Mesendoderm (in vitro differentiated cells): Measurements from ENCODE around the gene PDK4.
"Not testable (repeated sequence)": the region's sequence is repeated elsewhere in the genome, so short reads cannot be mapped to it uniquely, and the experiment has no call there.

Experiments
- DNase-seq: peaks from one replicate; pipeline ENCODE4 v3.0.0; 2013
- H2AK5ac ChIP-seq: 2 replicates; pipeline ENCODE4 v1.6.1; 2013; ENCODE audit warnings: low read length, inconsistent platforms
- H2BK120ac ChIP-seq: 2 replicates; pipeline ENCODE4 v1.6.1; 2013; ENCODE audit warnings: low read depth, mild to moderate bottlenecking, low read length, moderate library complexity, mixed read lengths
- H2BK15ac ChIP-seq: replicated peaks from 2 replicates; pipeline ENCODE4 v1.6.1; 2013; ENCODE audit warnings: low read depth, mild to moderate bottlenecking, moderate library complexity
- H2BK5ac ChIP-seq: 2 replicates; pipeline ENCODE4 v1.6.1; 2013; ENCODE audit warnings: low read length, inconsistent platforms
- H3K18ac ChIP-seq: 2 replicates; pipeline ENCODE4 v1.6.1; 2013; ENCODE audit warnings: mild to moderate bottlenecking, low read length, mixed read lengths
- H3K23ac ChIP-seq: one replicate; pipeline ENCODE4 v1.6.1; 2013; ENCODE audit warnings: low read length
- H3K27ac ChIP-seq: 2 replicates; pipeline ENCODE4 v1.5.1; 2013; ENCODE audit warnings: low read depth, mild to moderate bottlenecking, inconsistent platforms, low read length, moderate library complexity
- H3K27me3 ChIP-seq: 2 replicates; pipeline ENCODE4 v1.6.1; 2013; ENCODE audit warnings: low read length, control low read depth, mild to moderate bottlenecking, inconsistent platforms; ENCODE audit not compliant: insufficient read depth, poor library complexity
- H3K36me3 ChIP-seq: 2 replicates; pipeline ENCODE4 v1.6.1; 2013; ENCODE audit warnings: low read length, inconsistent platforms; ENCODE audit not compliant: control insufficient read depth, insufficient read depth
- H3K4ac ChIP-seq: one replicate; pipeline ENCODE4 v1.6.1; 2013; ENCODE audit warnings: low read depth, mild to moderate bottlenecking, low read length, moderate library complexity
- H3K4me1 ChIP-seq: 2 replicates; pipeline ENCODE4 v1.6.1; 2013; ENCODE audit warnings: low read depth, low read length, inconsistent platforms; ENCODE audit not compliant: control insufficient read depth
- H3K4me2 ChIP-seq: 2 replicates; pipeline ENCODE4 v1.6.1; 2013; ENCODE audit warnings: low read length
- H3K4me3 ChIP-seq: 2 replicates; pipeline ENCODE4 v1.5.1; 2013; ENCODE audit warnings: mild to moderate bottlenecking, low read length
- H3K56ac ChIP-seq: one replicate; pipeline ENCODE4 v1.6.1; 2013; ENCODE audit warnings: low read length
- H3K79me1 ChIP-seq: 2 replicates; pipeline ENCODE4 v1.6.1; 2013; ENCODE audit warnings: low read length, inconsistent platforms
- H3K79me2 ChIP-seq: 2 replicates; pipeline ENCODE4 v1.6.1; 2013; ENCODE audit warnings: mild to moderate bottlenecking, low read length; ENCODE audit not compliant: control insufficient read depth, insufficient read depth
- H3K9ac ChIP-seq: 2 replicates; pipeline ENCODE4 v1.6.1; 2013; ENCODE audit warnings: low read length, inconsistent platforms
- H4K5ac ChIP-seq: one replicate; pipeline ENCODE4 v1.6.1; 2013; ENCODE audit warnings: low read length
- H4K8ac ChIP-seq: one replicate; pipeline ENCODE4 v1.6.1; 2013; ENCODE audit warnings: low read depth, mild to moderate bottlenecking, control low read depth, low read length, moderate library complexity
- WGBS: extraction: QIAGEN DNeasy Blood & Tissue Kit; methylation state at CpG from one replicate; pipeline ENCODE4 v1.1.7; 2013; ENCODE audit warnings: low lambda C conversion rate, missing lambda C conversion rate; ENCODE audit not compliant: insufficient coverage; ENCODE audit errors: extremely low coverage; 5-methylcytosine and 5-hydroxymethylcytosine counted together

Gene PDK4

DNA sequence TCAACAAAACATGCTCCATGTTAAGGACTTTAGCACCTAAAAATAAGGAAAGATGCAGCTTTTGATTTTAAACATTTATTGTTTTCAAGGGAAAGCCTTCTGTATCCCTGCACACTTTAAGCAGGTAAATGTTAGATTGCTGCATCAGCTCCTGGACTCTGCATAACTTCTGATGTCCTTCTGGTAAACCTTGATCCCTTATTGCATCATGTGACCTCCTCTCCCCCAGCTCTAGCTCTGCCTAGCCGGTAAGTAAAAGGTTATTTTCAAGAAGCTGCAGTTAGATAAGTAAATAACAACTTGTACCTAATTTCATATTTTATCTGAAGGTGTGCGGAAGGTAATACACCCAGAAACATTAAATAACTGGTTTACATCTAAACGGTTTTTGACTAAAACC, 37.5 kb downstream of the PDK4 start:
- Histone ChIP-seq H3K27me3 (no peaks in the 10 kb centered on the region), H2AK5ac (no peak overlapping the region), H3K4me1 (no peaks in the 10 kb centered on the region), H3K4me2 (no peak overlapping the region), H2BK5ac (no peak overlapping the region), H2BK120ac (no peak overlapping the region), H4K5ac (no peak overlapping the region), H3K23ac (no peak overlapping the region), H3K9ac (no peak overlapping the region), H3K79me1 (no peaks in the 10 kb centered on the region), H3K4me3 (no peak overlapping the region), H3K79me2 (no peaks in the 10 kb centered on the region), H3K56ac (no peak overlapping the region), H3K27ac (no peak overlapping the region), H2BK15ac (no peak overlapping the region), H3K18ac (no peak overlapping the region), H3K4ac (no peak overlapping the region), H3K36me3 (no peaks in the 10 kb centered on the region), H4K8ac (no peak overlapping the region)
- DNase-seq, result no peak
- whole genome bisulfite sequencing, result no CpG with 5 or more reads among the region's 3 CpGs

DNA sequence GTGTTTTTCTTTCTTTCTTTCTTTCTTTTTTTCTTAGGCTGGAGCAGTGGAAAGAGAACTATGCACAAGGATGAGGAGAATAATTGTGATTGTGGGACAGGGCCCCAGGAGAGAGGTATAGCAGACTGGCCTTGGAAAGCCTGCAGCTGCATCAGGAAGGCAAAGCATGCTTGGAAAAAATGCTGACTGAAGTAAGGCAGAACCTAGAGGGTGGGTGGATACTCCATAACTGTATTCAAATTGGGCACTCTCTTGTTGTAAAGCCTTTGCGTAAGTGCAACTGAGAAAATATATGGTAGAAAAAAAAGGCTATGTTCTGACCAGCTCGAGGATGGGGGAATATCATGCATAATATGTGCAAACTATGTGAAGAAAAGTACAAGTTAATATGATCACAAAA, 39.5 kb downstream of the PDK4 start:
- Histone ChIP-seq H4K8ac (no peak overlapping the region), H2BK15ac (no peak overlapping the region), H3K4me2 (no peak overlapping the region), H3K4me3 (no peak overlapping the region), H3K27me3 (no peaks in the 10 kb centered on the region), H3K79me1 (no peaks in the 10 kb centered on the region), H2AK5ac (no peak overlapping the region), H3K27ac (no peak overlapping the region), H2BK120ac (no peak overlapping the region), H3K18ac (no peak overlapping the region), H3K23ac (no peak overlapping the region), H3K36me3 (no peaks in the 10 kb centered on the region), H3K9ac (no peak overlapping the region), H3K4me1 (no peaks in the 10 kb centered on the region), H3K79me2 (no peaks in the 10 kb centered on the region), H2BK5ac (no peak overlapping the region), H3K4ac (no peak overlapping the region), H4K5ac (no peak overlapping the region), H3K56ac (no peak overlapping the region)
- no CpG with 5 or more reads among the region's 2 CpGs for WGBS
- DNase-seq, result no peak

DNA sequence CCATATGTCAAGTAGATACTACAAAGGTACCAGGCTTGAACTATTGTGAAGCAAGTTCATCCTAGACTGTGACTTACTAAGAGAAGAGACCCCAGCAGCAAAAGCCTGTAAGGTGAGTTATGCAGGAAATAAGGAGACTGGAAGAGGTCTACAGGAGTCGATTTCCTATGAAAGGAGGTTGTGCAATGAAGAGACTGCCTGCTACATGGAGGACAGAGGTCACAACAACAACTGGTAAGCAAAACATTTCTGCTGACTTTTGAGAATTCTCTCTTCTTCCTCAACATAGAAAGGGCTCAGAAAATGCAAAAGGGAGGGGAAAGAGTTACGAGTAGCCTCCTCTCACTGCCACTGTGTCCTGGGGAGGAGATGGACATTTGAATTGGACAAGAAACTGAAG, 42.4 kb downstream of the PDK4 start:
- no peak overlapping the region for H4K8ac ChIP-seq
- no CpG with 5 or more reads among the region's 2 CpGs for WGBS
- no peak overlapping the region for H3K4ac ChIP-seq
- no peak overlapping the region for H3K27ac ChIP-seq
- DNase-seq, result no peak
- no peak overlapping the region for H3K9ac ChIP-seq
- no peak overlapping the region for H2BK5ac ChIP-seq
- H3K4me1 ChIP-seq, result no peaks in the 10 kb centered on the region
- no peaks in the 10 kb centered on the region for H3K79me1 ChIP-seq
- no peak overlapping the region for H3K4me3 ChIP-seq
- no peaks in the 10 kb centered on the region for H3K27me3 ChIP-seq
- no peak overlapping the region for H3K56ac ChIP-seq
- H3K4me2 ChIP-seq, result no peak overlapping the region
- no peak overlapping the region for H4K5ac ChIP-seq
- no peak overlapping the region for H2AK5ac ChIP-seq
- H2BK15ac ChIP-seq, result no peak overlapping the region
- no peak overlapping the region for H2BK120ac ChIP-seq
- H3K36me3 ChIP-seq, result no peaks in the 10 kb centered on the region
- no peak overlapping the region for H3K23ac ChIP-seq
- no peak overlapping the region for H3K18ac ChIP-seq
- H3K79me2 ChIP-seq, result no peaks in the 10 kb centered on the region

DNA sequence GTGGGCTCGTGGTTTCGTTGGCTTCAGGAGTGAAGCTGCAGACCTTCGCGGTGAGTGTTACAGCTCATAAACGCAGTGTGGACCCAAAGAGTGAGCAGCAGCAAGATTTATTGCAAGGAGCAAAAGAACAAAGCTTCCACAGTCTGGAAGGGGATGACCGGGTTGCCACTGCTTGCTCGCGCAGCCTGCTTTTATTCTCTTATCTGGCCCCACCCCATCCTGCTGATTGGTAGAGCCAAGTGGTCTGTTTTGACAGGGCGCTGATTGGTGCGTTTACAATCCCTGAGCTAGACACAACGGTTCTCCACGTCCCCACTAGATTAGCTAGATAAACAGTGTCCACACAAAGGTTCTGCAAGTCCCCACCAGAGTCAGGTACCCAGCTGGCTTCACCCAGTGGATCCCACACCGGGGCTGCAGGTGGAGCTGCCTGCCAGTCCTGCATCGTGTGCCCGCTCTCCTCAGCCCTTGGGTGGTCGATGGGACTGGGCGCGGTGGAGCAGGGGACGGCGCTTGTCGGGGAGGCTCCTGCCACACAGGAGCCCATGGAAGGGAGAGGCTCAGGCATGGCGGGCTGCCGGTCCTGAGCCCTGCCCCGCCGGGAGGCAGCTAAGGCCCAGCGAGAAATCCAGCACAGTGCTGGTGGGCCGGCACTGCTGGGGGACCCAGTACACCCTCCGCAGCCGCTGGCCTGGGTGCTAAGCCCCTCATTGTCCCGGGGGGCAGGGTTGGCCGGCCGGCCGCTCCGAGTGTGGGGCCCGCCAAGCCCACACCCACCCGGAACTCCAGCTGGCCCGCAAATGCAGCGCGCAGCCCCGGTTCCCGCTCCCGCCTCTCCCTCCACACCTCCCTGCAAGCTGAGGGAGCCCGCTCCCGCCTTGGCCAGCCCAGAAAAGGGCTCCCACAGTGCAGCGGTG, 44.0 kb downstream of the PDK4 start:
- not testable (repeated sequence) for H3K27ac ChIP-seq, H3K18ac ChIP-seq, H4K8ac ChIP-seq, H3K79me2 ChIP-seq, H3K4me1 ChIP-seq, H3K56ac ChIP-seq, H3K4me2 ChIP-seq, H3K23ac ChIP-seq, H2BK5ac ChIP-seq, H3K36me3 ChIP-seq, H2AK5ac ChIP-seq, H3K79me1 ChIP-seq, H3K4ac ChIP-seq, H2BK15ac ChIP-seq, H4K5ac ChIP-seq, H2BK120ac ChIP-seq, H3K27me3 ChIP-seq, H3K4me3 ChIP-seq, DNase-seq, H3K9ac ChIP-seq
- WGBS, result no CpG with 5 or more reads among the region's 45 CpGs

DNA sequence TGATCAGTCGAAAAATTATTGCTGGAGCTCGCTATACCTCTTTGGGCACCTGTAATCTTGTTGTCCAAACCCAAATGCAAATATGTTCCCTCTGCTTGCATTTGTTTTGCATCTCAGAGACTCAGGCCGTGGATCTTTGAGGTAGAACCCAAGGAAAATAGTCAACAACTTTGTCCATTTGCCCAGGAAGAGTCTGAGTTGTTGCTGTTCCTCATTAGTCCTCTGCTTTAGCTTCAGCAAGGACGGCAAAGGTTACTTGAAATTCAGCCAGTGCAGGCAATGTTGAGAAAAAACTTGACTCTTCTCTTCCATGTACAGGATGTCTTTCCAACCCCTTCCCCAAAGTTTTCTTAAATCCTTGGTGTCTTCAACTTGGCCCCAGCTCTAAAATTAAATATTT, 45.8 kb downstream of the PDK4 start:
- no peak overlapping the region for H4K8ac ChIP-seq
- H3K79me1 ChIP-seq, result no peaks in the 10 kb centered on the region
- H3K79me2 ChIP-seq, result no peaks in the 10 kb centered on the region

More for the DNA sequence above, 45.8 kb downstream of the PDK4 start:
- H3K56ac ChIP-seq, result no peak overlapping the region
- H3K4me1 ChIP-seq, result no peaks in the 10 kb centered on the region
- no peak overlapping the region for H2AK5ac ChIP-seq
- no peaks in the 10 kb centered on the region for H3K36me3 ChIP-seq
- H3K23ac ChIP-seq, result no peak overlapping the region
- no peak overlapping the region for H2BK15ac ChIP-seq
- no peak overlapping the region for H3K4me3 ChIP-seq
- H3K18ac ChIP-seq, result no peak overlapping the region
- DNase-seq, result no peak
- no CpG with 5 or more reads among the region's 4 CpGs for WGBS
- H3K27ac ChIP-seq, result no peak overlapping the region
- H2BK120ac ChIP-seq, result no peak overlapping the region
- no peak overlapping the region for H2BK5ac ChIP-seq
- no peaks in the 10 kb centered on the region for H3K27me3 ChIP-seq
- no peak overlapping the region for H3K9ac ChIP-seq
- no peak overlapping the region for H4K5ac ChIP-seq
- no peak overlapping the region for H3K4ac ChIP-seq
- no peak overlapping the region for H3K4me2 ChIP-seq
